K562 (cell line): Measurements from ENCODE around the gene CCDC82. TPM values are rescaled to one million over a fixed set of nuclear protein-coding genes. Genes with fewer than 3 reads are reported as not detected.

Source experiments
- polyA plus RNA-seq, 8 experiments: library from polyadenylated mRNA; depleted of rRNA in 4 of 8; stranded (reverse) in 5 of 8; unstranded in 3 of 8; fragments of >200 nt; fragmentation: Nextera tagmentation in 2 of 8; fragmentation: Illumina TruSeq in 1 of 8; extraction: Ambion mirVana in 2 of 8; extraction: Trizol in 1 of 8; gene quantifications; 2 replicates each; pipeline versions ENCODE4 v1.2.1 to v1.2.3, GENCODE V29; 2011 to 2014; ENCODE audit warnings: inconsistent platforms in 1 of 8, missing spikeins in 1 of 8
- total RNA-seq, 7 experiments: library from RNA; depleted of rRNA in 6 of 7; stranded (reverse); fragments of >200 nt in 6 of 7; fragmentation: Illumina TruSeq in 2 of 7; extraction: Trizol in 2 of 7; gene quantifications; 2 replicates each; pipeline versions ENCODE4 v1.2.1 to v1.2.3, GENCODE V29; 2011 to 2021; ENCODE audit warnings: low replicate concordance in 1 of 7
- TF ChIP-seq, protein P1 (sequence below): fragments of 200-800 bp; sonication (Bioruptor generic); IDR thresholded peaks from 2 replicates; pipeline ENCODE4 v1.6.1; 2017; ENCODE audit warnings: missing genetic modification characterization, missing compliant biosample characterization
- TF ChIP-seq, protein P2 (sequence below), 2 experiments: IDR thresholded peaks; 2 replicates each; pipeline ENCODE4 v1.6.1; 2012; ENCODE audit warnings: improper control_type of control experiment in 2 of 2, low read depth in 2 of 2, low read length in 2 of 2, borderline replicate concordance in 1 of 2

The CCDC82 gene
- total and polyA plus RNA-seq, 9 of the 15 experiments (the other 6 are each of a cell fraction or from before 2014, with no cell fraction given), result 12.5 to 51.3 (median 24.5) TPM

DNA sequence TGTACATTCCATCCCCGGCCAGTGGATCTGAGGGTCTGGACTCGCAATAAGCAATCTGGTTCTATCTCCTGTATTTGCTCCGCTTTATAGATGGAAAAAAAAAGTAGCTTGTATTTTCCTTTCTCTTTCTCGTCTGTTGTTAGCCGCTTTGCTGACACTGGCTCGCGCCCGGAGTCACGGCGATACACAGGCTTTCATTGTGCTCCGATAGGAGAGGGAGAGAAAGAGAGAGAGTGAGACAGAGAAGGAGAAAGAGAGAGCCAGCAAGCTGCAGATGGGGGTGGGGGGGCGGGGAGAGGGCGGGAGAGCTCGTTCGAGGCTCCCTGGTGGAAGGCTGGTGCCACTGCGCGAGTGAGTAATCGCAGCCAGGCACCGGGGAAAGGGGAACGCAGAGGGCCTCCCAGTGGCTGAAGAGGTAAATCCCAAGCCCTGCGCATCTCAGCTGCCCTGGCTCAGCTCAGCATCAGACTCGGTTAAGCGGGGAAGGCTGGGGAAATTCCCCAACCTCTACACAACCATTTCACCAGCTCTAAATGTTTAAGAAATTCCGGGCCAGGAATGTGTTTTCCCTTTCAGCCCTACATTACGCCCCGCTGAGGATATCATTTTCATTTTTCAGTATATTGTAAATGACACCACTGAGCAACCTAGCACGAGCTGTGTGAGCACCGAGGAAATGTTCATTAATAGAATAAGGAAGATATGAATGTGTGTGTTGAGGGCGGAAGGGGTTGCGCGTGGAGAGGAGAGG, 46.6 kb downstream of the CCDC82 start, which contains the start of gene MAML2 (continued):
- TF ChIP-seq, protein P1, sequence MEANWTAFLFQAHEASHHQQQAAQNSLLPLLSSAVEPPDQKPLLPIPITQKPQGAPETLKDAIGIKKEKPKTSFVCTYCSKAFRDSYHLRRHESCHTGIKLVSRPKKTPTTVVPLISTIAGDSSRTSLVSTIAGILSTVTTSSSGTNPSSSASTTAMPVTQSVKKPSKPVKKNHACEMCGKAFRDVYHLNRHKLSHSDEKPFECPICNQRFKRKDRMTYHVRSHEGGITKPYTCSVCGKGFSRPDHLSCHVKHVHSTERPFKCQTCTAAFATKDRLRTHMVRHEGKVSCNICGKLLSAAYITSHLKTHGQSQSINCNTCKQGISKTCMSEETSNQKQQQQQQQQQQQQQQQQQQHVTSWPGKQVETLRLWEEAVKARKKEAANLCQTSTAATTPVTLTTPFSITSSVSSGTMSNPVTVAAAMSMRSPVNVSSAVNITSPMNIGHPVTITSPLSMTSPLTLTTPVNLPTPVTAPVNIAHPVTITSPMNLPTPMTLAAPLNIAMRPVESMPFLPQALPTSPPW, result peak; percentile 91
- TF ChIP-seq, protein P2, sequence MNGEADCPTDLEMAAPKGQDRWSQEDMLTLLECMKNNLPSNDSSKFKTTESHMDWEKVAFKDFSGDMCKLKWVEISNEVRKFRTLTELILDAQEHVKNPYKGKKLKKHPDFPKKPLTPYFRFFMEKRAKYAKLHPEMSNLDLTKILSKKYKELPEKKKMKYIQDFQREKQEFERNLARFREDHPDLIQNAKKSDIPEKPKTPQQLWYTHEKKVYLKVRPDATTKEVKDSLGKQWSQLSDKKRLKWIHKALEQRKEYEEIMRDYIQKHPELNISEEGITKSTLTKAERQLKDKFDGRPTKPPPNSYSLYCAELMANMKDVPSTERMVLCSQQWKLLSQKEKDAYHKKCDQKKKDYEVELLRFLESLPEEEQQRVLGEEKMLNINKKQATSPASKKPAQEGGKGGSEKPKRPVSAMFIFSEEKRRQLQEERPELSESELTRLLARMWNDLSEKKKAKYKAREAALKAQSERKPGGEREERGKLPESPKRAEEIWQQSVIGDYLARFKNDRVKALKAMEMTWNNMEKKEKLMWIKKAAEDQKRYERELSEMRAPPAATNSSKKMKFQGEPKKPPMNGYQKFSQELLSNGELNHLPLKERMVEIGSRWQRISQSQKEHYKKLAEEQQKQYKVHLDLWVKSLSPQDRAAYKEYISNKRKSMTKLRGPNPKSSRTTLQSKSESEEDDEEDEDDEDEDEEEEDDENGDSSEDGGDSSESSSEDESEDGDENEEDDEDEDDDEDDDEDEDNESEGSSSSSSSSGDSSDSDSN (IDR thresholded peaks at IDR 0.05; ENCODE audit: borderline replicate concordance in 1 of 2, low read depth in 2 of 2, low read length in 2 of 2), result 0 out of 4 replicates have a peak, but pooled peaks of 1 of the 2 experiments have one; percentile 46
